Panc1 (cell line): ENCODE results near the gene LRRC1. TPM values are rescaled to one million over a fixed set of nuclear protein-coding genes. Genes with fewer than 3 reads are reported as not detected.

Experiments
- ATAC-seq: fragments of 200-7000 bp; cut with Tn5 transposase; 2 replicates; pipeline ENCODE4 v1.9.1; 2020; ENCODE audit warnings: mild to moderate bottlenecking, moderate library complexity
- BruUV-seq: library from RNA; stranded (reverse); fragments of 400-500 nt; replicated peaks from 2 replicates; lab custom pipeline; 2021; lab: Mats Ljungman, UMichigan
- CTCF ChIA-PET: fragments of 300-600 bp; sonication (Branson Sonifier 250); formaldehyde crosslinking; loops from one replicate; lab custom pipeline; 2022; ENCODE audit warnings: antibody characterized with exemption; lab: Charles Lee
- POLR2A ChIA-PET: fragments of 300-600 bp; sonication (Branson Sonifier 250); formaldehyde crosslinking; loops from one replicate; lab custom pipeline; 2022; ENCODE audit warnings: antibody characterized with exemption; lab: Charles Lee
- DNase-seq: peaks from one replicate; pipeline ENCODE4 v3.0.0-alpha.2; 2010; ENCODE audit warnings: low read depth, low spot score
- H3K27ac ChIP-seq: 2 replicates; pipeline ENCODE4 v1.5.1; 2011; ENCODE audit warnings: mild to moderate bottlenecking, low read length, inconsistent platforms
- H3K27me3 ChIP-seq: fragments of 200-500 bp; sonication (Bioruptor generic); 2 replicates; pipeline ENCODE4 v1.6.0; 2014; ENCODE audit warnings: low read length, inconsistent platforms; ENCODE audit not compliant: control insufficient read depth, insufficient read depth
- H3K36me3 ChIP-seq: fragments of 200-500 bp; sonication (Bioruptor generic); 2 replicates; pipeline ENCODE4 v1.5.1; 2014; ENCODE audit warnings: inconsistent platforms, mild to moderate bottlenecking, low read length, moderate library complexity; ENCODE audit not compliant: control insufficient read depth, insufficient read depth
- H3K4me1 ChIP-seq: 2 replicates; pipeline ENCODE4 v1.5.1; 2011; ENCODE audit warnings: inconsistent platforms, mild to moderate bottlenecking, low read length, moderate library complexity; ENCODE audit not compliant: control insufficient read depth, insufficient read depth
- H3K4me3 ChIP-seq, 2 experiments: 2 replicates each; pipeline ENCODE4 v1.5.1; 2011 to 2012; ENCODE audit warnings: low read depth in 2 of 2, low read length in 2 of 2, mild to moderate bottlenecking in 2 of 2, inconsistent platforms in 1 of 2, moderate library complexity in 1 of 2
- H3K9me3 ChIP-seq: fragments of 200-500 bp; sonication (Bioruptor generic); 2 replicates; pipeline ENCODE4 v1.5.1; 2014; ENCODE audit warnings: low read depth, mild to moderate bottlenecking, inconsistent platforms, low read length, moderate library complexity; ENCODE audit not compliant: control insufficient read depth, insufficient read depth
- POLR2AphosphoS5 ChIP-seq: IDR thresholded peaks from 2 replicates; pipeline ENCODE4 v1.6.1; 2012; ENCODE audit warnings: mild to moderate bottlenecking, low read depth, low read length, moderate library complexity
- SIN3A ChIP-seq: IDR thresholded peaks from 2 replicates; pipeline ENCODE4 v1.6.1; 2012; ENCODE audit warnings: low read depth, mild to moderate bottlenecking, low read length, moderate library complexity, borderline replicate concordance; ENCODE audit not compliant: insufficient read depth
- TCF7L2 ChIP-seq: IDR thresholded peaks from 2 replicates; pipeline ENCODE4 v1.6.1; 2011; ENCODE audit warnings: mild to moderate bottlenecking, low read depth, low read length, inconsistent platforms
- in situ Hi-C: cut with HindIII; loops from 2 replicates; pipeline ENCODE4 v1.10.0; 2016; ENCODE audit warnings: low sequenced_read_pairs, low pct_unique_long_range_greater_than_20kb
- intact Hi-C: fragments of 100-400 bp; cut with micrococcal nuclease; formaldehyde crosslinking; loops from one replicate; pipeline ENCODE4 v1.10.0; 2022; ENCODE audit not compliant: unreplicated experiment
- total RNA-seq: library from RNA; stranded (reverse); gene quantifications from one replicate; pipeline ENCODE4 v1.2.1, GENCODE V29; 2021; ENCODE audit not compliant: unreplicated experiment
- TF ChIP-seq, protein P1 (sequence below): fragments of 450-650 bp; IDR thresholded peaks from 2 replicates; pipeline ENCODE4 v1.5.1; 2017; ENCODE audit warnings: mild to moderate bottlenecking
- TF ChIP-seq, protein P2 (sequence below), 2 experiments: IDR thresholded peaks; 2 replicates each; pipeline ENCODE4 v1.6.1; 2011 to 2012; ENCODE audit warnings: low read depth in 2 of 2, control low read depth in 1 of 2, low read length in 1 of 2, mild to moderate bottlenecking in 1 of 2, moderate library complexity in 1 of 2; ENCODE audit not compliant: insufficient read depth in 1 of 2

The LRRC1 gene
- total RNA-seq, 1 experiment from 2014 or later: 13.8 TPM

DNA sequence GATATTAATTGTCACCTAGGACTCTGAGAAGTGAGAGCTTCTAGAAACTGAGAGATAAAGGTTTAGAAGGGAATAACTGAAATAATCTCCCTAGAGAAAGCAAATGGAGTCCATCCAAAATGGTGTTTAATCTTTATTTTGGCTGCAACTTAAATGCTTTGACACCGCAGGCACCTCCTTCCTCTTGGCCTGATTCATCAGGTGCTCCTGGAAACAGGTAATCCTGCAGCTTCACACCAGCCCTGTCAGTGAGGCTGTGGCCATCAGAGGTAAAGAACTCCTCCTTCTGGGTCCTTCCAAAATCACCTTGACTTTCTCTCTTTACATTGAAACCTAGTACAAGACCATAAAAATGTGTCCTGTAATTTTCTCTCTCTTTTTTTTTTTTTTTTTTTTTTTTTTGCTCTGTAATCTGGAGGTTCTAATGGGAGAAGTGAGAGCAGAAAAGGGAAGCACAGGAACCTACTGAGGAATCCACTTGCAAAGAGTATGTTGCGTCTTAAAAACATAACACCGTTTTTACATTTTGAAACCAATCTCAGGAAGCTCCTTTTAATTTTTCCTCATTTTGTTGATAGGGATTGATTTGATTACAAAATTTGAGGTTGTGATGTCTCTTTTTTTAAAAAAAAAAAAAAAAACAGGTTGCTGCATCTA, 124.2 kb downstream of the LRRC1 start:
- H3K27ac ChIP-seq: no peak overlapping the region
- TF ChIP-seq POLR2AphosphoS5 (no peak), SIN3A (no peak), TCF7L2 (no peak)
- TF ChIP-seq, protein P1, sequence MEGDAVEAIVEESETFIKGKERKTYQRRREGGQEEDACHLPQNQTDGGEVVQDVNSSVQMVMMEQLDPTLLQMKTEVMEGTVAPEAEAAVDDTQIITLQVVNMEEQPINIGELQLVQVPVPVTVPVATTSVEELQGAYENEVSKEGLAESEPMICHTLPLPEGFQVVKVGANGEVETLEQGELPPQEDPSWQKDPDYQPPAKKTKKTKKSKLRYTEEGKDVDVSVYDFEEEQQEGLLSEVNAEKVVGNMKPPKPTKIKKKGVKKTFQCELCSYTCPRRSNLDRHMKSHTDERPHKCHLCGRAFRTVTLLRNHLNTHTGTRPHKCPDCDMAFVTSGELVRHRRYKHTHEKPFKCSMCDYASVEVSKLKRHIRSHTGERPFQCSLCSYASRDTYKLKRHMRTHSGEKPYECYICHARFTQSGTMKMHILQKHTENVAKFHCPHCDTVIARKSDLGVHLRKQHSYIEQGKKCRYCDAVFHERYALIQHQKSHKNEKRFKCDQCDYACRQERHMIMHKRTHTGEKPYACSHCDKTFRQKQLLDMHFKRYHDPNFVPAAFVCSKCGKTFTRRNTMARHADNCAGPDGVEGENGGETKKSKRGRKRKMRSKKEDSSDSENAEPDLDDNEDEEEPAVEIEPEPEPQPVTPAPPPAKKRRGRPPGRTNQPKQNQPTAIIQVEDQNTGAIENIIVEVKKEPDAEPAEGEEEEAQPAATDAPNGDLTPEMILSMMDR: no peak
- TF ChIP-seq, protein P2, sequence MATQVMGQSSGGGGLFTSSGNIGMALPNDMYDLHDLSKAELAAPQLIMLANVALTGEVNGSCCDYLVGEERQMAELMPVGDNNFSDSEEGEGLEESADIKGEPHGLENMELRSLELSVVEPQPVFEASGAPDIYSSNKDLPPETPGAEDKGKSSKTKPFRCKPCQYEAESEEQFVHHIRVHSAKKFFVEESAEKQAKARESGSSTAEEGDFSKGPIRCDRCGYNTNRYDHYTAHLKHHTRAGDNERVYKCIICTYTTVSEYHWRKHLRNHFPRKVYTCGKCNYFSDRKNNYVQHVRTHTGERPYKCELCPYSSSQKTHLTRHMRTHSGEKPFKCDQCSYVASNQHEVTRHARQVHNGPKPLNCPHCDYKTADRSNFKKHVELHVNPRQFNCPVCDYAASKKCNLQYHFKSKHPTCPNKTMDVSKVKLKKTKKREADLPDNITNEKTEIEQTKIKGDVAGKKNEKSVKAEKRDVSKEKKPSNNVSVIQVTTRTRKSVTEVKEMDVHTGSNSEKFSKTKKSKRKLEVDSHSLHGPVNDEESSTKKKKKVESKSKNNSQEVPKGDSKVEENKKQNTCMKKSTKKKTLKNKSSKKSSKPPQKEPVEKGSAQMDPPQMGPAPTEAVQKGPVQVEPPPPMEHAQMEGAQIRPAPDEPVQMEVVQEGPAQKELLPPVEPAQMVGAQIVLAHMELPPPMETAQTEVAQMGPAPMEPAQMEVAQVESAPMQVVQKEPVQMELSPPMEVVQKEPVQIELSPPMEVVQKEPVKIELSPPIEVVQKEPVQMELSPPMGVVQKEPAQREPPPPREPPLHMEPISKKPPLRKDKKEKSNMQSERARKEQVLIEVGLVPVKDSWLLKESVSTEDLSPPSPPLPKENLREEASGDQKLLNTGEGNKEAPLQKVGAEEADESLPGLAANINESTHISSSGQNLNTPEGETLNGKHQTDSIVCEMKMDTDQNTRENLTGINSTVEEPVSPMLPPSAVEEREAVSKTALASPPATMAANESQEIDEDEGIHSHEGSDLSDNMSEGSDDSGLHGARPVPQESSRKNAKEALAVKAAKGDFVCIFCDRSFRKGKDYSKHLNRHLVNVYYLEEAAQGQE (IDR thresholded peaks at IDR 0.05; ENCODE audit: insufficient read depth in 1 of 2, low read depth in 2 of 2, low read length in 1 of 2): no peak
- POLR2A ChIA-PET: no interaction called here
- intact Hi-C loops: no loop called here
- no peaks in the 10 kb centered on the region for H3K9me3 ChIP-seq
- H3K4me1 ChIP-seq: no peaks in the 10 kb centered on the region
- BruUV-seq: no TSS peak
- DNase-seq (no peak), ATAC-seq (no peak)
- no peaks in the 10 kb centered on the region for H3K36me3 ChIP-seq
- no peak overlapping the region for H3K4me3 ChIP-seq
- CTCF ChIA-PET: interaction anchor here (0.7 kb wide), 1 partner anchor 298 kb away, joined by 10 read pairs; no protein-coding TSS in a partner anchor
- in situ Hi-C loops: no loop called here
- no peaks in the 10 kb centered on the region for H3K27me3 ChIP-seq

DNA sequence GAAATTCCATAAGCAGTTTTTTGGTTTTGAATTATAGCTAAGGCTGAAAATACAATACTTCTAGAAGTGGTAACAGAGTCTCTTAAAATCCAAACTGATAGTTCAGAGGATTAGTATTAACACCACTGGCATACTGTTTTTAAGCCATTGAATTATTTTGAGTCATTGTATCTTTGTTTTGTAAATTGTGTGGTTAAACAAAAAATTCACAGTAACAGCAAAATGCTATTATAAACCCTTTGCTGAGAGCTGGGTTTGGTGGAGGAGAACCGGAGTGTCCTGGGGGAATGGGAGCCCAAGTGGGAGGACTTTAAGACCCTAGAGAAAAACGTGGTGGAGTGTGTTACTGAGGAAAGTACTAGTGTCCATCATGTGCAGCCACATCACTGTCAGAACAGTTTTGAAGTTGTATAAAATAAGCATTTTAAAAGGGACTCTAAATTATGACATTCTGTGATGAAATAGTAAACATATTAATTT, 125.1 kb downstream of the LRRC1 start:
- ATAC-seq (no peak), DNase-seq (no peak)
- in situ Hi-C loops (no loop called here), intact Hi-C loops (no loop called here)
- Histone ChIP-seq H3K27me3 (no peaks in the 10 kb centered on the region), H3K9me3 (no peaks in the 10 kb centered on the region), H3K4me3 (no peak overlapping the region), H3K27ac (no peak overlapping the region), H3K36me3 (no peaks in the 10 kb centered on the region), H3K4me1 (no peaks in the 10 kb centered on the region)
- CTCF ChIA-PET: no interaction called here
- POLR2A ChIA-PET: no interaction called here
- BruUV-seq: no TSS peak
- TF ChIP-seq POLR2AphosphoS5 (no peak), TCF7L2 (no peak), SIN3A (no peak)
- TF ChIP-seq, protein P2 (IDR thresholded peaks at IDR 0.05; ENCODE audit: insufficient read depth in 1 of 2, low read depth in 2 of 2, low read length in 1 of 2): no peak
- TF ChIP-seq, protein P1: no peak
